Lower lobe of right lung (tissue), 2 donors: ENCODE results near the gene SH3BP1. TPM values are rescaled to one million over a fixed set of nuclear protein-coding genes. Genes with fewer than 3 reads are reported as not detected.

ENCODE experiments used
- ATAC-seq, 2 donors: fragments of 200-7000 bp; cut with Tn5 transposase; one replicate each; pipeline ENCODE4 v1.9.1; 2020 to 2022; ENCODE audit warnings: mild to moderate bottlenecking in 2 of 2, moderate library complexity in 2 of 2
- DNase-seq: peaks from one replicate; pipeline ENCODE4 v3.0.0-alpha.2; 2020
- H3K27ac ChIP-seq: fragments of 200-600 bp; one replicate; pipeline ENCODE4 v1.8.0; 2022
- H3K27me3 ChIP-seq: fragments of 200-600 bp; one replicate; pipeline ENCODE4 v1.8.0; 2022; ENCODE audit warnings: low read depth
- H3K36me3 ChIP-seq: fragments of 200-600 bp; one replicate; pipeline ENCODE4 v1.8.0; 2022; ENCODE audit warnings: mild to moderate bottlenecking
- H3K4me1 ChIP-seq: fragments of 200-600 bp; one replicate; pipeline ENCODE4 v1.8.0; 2022
- H3K4me3 ChIP-seq: fragments of 200-600 bp; one replicate; pipeline ENCODE4 v1.8.0; 2022; ENCODE audit warnings: mild to moderate bottlenecking
- H3K9me3 ChIP-seq: fragments of 200-600 bp; one replicate; pipeline ENCODE4 v1.8.0; 2022
- CTCF ChIP-seq: fragments of 200-600 bp; IDR thresholded peaks from one replicate; pipeline ENCODE4 v1.8.0; 2022; ENCODE audit warnings: antibody characterized with exemption, mild to moderate bottlenecking
- intact Hi-C: fragments of 100-400 bp; cut with DNase I; formaldehyde crosslinking; loops from one replicate; pipeline ENCODE4 v1.11.0; 2022
- total RNA-seq: library from RNA; stranded (reverse); fragmentation: NEBNext Ultra II Directional; extraction: Animal tissue kit (Norgen Biotek cat#: 25700); gene quantifications from one replicate; pipeline ENCODE4 v1.2.1, GENCODE V29; 2021
- donor health status: DM: no; HTN: yes; CAD: no; lungs with severe emphysema.

The SH3BP1 gene
- total RNA-seq, 1 donor from 2014 or later = 34.8 TPM

- intact Hi-C loops = no loop called here
- Histone ChIP-seq H3K4me1 (peaks cover 17% of the 10 kb centered on the region), H3K27me3 (no peaks in the 10 kb centered on the region), H3K4me3 (no peak overlapping the region), H3K27ac (no peak overlapping the region), H3K9me3 (no peaks in the 10 kb centered on the region), H3K36me3 (peaks cover 14% of the 10 kb centered on the region)
- TF ChIP-seq CTCF = no peak
- DNase-seq (no peak), ATAC-seq (no peak)
Observed at GRCh38 chr22:37665487-37665886, 26.0 kb downstream of the SH3BP1 start.

- no peak for TF ChIP-seq CTCF
Observed at GRCh38 chr22:37669586-37669985, 30.1 kb downstream of the SH3BP1 start.

GRCh38 chr22:37672206-37672919 lies 32.9 kb downstream of the SH3BP1 start:
- no peak for TF ChIP-seq CTCF
- intact Hi-C loops = no loop called here
- H3K27me3 ChIP-seq = no peaks in the 10 kb centered on the region
- H3K9me3 ChIP-seq = no peaks in the 10 kb centered on the region
- H3K27ac ChIP-seq = peak overlapping the region; percentile 0
- no peak for DNase-seq
- ATAC-seq = no peak
- H3K4me3 ChIP-seq = no peak overlapping the region
- peaks cover 41% of the 10 kb centered on the region for H3K4me1 ChIP-seq
- H3K36me3 ChIP-seq = no peaks in the 10 kb centered on the region

More at GRCh38 chr22:37669586-37669985, 30.1 kb downstream of the SH3BP1 start:
- ATAC-seq = no peak
- no peak for DNase-seq
- Histone ChIP-seq H3K4me1 (peaks cover 23% of the 10 kb centered on the region), H3K4me3 (no peak overlapping the region), H3K27ac (no peak overlapping the region), H3K27me3 (no peaks in the 10 kb centered on the region), H3K9me3 (no peaks in the 10 kb centered on the region), H3K36me3 (peaks cover 14% of the 10 kb centered on the region)
- intact Hi-C loops = no loop called here

- no peak for ATAC-seq
- no peak for DNase-seq
- Histone ChIP-seq H3K27me3 (no peaks in the 10 kb centered on the region), H3K4me3 (no peak overlapping the region), H3K27ac (no peak overlapping the region), H3K9me3 (no peaks in the 10 kb centered on the region), H3K4me1 (peaks cover 47% of the 10 kb centered on the region), H3K36me3 (peaks cover 4% of the 10 kb centered on the region)
- intact Hi-C loops = no loop called here
- TF ChIP-seq CTCF = no peak
Observed at GRCh38 chr22:37672920-37673455, 33.5 kb downstream of the SH3BP1 start.

GRCh38 chr22:37674248-37674647 lies 34.8 kb downstream of the SH3BP1 start:
- TF ChIP-seq CTCF = no peak
- Histone ChIP-seq H3K4me1 (peaks cover 50% of the 10 kb centered on the region), H3K9me3 (no peaks in the 10 kb centered on the region), H3K4me3 (no peak overlapping the region), H3K27ac (peak overlapping the region; percentile 85), H3K27me3 (no peaks in the 10 kb centered on the region), H3K36me3 (peaks cover 16% of the 10 kb centered on the region)
- no peak for ATAC-seq
- intact Hi-C loops = no loop called here
- no peak for DNase-seq
